Mucosa of descending colon (tissue), 3 donors: Measurements from ENCODE around the gene HOXC9. TPM values are rescaled to one million over a fixed set of nuclear protein-coding genes. Genes with fewer than 3 reads are reported as not detected.

ENCODE experiments used
- ATAC-seq: fragments of 200-7000 bp; cut with Tn5 transposase; one replicate; pipeline ENCODE4 v1.9.1; 2020; ENCODE audit warnings: mild to moderate bottlenecking, moderate library complexity
- DNase-seq, 3 donors: peaks; one replicate each; pipeline ENCODE4 v3.0.0-alpha.2; 2020
- H3K36me3 ChIP-seq: fragments of 200-600 bp; one replicate; pipeline ENCODE4 v1.8.0; 2021; ENCODE audit warnings: low read depth, mild to moderate bottlenecking
- H3K4me1 ChIP-seq: fragments of 200-600 bp; one replicate; pipeline ENCODE4 v1.8.0; 2021; ENCODE audit warnings: low read depth, mild to moderate bottlenecking
- H3K4me3 ChIP-seq: fragments of 200-600 bp; one replicate; pipeline ENCODE4 v1.8.0; 2021; ENCODE audit warnings: mild to moderate bottlenecking
- H3K9me3 ChIP-seq: fragments of 200-600 bp; one replicate; pipeline ENCODE4 v1.8.0; 2021; ENCODE audit warnings: mild to moderate bottlenecking
- CTCF ChIP-seq: fragments of 200-600 bp; IDR thresholded peaks from one replicate; pipeline ENCODE4 v1.8.0; 2022; ENCODE audit warnings: antibody characterized with exemption, mild to moderate bottlenecking
- intact Hi-C, 2 donors: fragments of 100-400 bp; cut with DNase I in 1 of 2; cut with micrococcal nuclease in 1 of 2; formaldehyde crosslinking; loops; one replicate each; pipeline versions ENCODE4 v1.11.0 to v1.11.1; 2022; cut with DNase I, micrococcal nuclease
- total RNA-seq, 3 donors: library from RNA; stranded (reverse); fragmentation: NEBNext Ultra II Directional in 2 of 3; extraction: Animal tissue kit (Norgen Biotek cat#: 25700) in 2 of 3; gene quantifications; one replicate each; pipeline versions ENCODE4 v1.2.1 to v1.2.4, GENCODE V29; 2021 to 2023
- donor health status: DM: no; HTN: no; CAD: no; lungs with moderate emphysema.
- donor health status: DM: no; HTN: no; CAD: no.
- donor health status: DM: no; HTN: yes; CAD: no.

Gene HOXC9
- total RNA-seq, 3 donors from 2014 or later: not detected

- H3K4me1 ChIP-seq: no peaks in the 10 kb centered on the region
- no peaks in the 10 kb centered on the region for H3K9me3 ChIP-seq
- no peak for DNase-seq
- H3K36me3 ChIP-seq: no peaks in the 10 kb centered on the region
- intact Hi-C loops: no loop called here
- no peak overlapping the region for H3K4me3 ChIP-seq
- no peak for ATAC-seq
- TF ChIP-seq CTCF: no peak
Observed at GRCh38 chr12:53966085-53966384, 33.9 kb upstream of the HOXC9 start.

GRCh38 chr12:53966385-53967133 is 33.4 kb upstream of the HOXC9 start:
- H3K4me3 ChIP-seq: no peak overlapping the region
- H3K9me3 ChIP-seq: no peaks in the 10 kb centered on the region
- no peak for TF ChIP-seq CTCF
- H3K36me3 ChIP-seq: no peaks in the 10 kb centered on the region
- no peak for ATAC-seq
- intact Hi-C loops: no loop called here
- DNase-seq: no peak
- H3K4me1 ChIP-seq: no peaks in the 10 kb centered on the region

GRCh38 chr12:53967421-53967925 is 32.5 kb upstream of the HOXC9 start:
- ATAC-seq (no peak), DNase-seq (no peak)
- H3K4me3 ChIP-seq: no peak overlapping the region
- TF ChIP-seq CTCF: no peak
- no peaks in the 10 kb centered on the region for H3K36me3 ChIP-seq
- H3K9me3 ChIP-seq: no peaks in the 10 kb centered on the region
- no peaks in the 10 kb centered on the region for H3K4me1 ChIP-seq
- intact Hi-C loops: no loop called here

- Histone ChIP-seq H3K4me1 (no peaks in the 10 kb centered on the region), H3K36me3 (no peaks in the 10 kb centered on the region), H3K4me3 (no peak overlapping the region), H3K9me3 (no peaks in the 10 kb centered on the region)
- TF ChIP-seq CTCF: no peak
- intact Hi-C loops: no loop called here
- no peak for ATAC-seq
- DNase-seq: no peak
Observed at GRCh38 chr12:53968214-53969127, 31.5 kb upstream of the HOXC9 start.

GRCh38 chr12:53969588-53970259 is 30.2 kb upstream of the HOXC9 start:
- DNase-seq (no peak), ATAC-seq (no peak)
- H3K4me3 ChIP-seq: no peak overlapping the region
- H3K4me1 ChIP-seq: peaks cover 3% of the 10 kb centered on the region
- intact Hi-C loops: no loop called here
- no peaks in the 10 kb centered on the region for H3K36me3 ChIP-seq
- no peaks in the 10 kb centered on the region for H3K9me3 ChIP-seq
- TF ChIP-seq CTCF: no peak
